Erythroblast (primary cell): Measurements from ENCODE around the gene SLC35F4.

Experiments
- GATA1 ChIP-seq: IDR thresholded peaks from 2 replicates; pipeline ENCODE4 v1.6.1; 2011; ENCODE audit warnings: low read depth, mild to moderate bottlenecking, control low read depth, low read length, moderate library complexity
- POLR2A ChIP-seq: IDR thresholded peaks from 2 replicates; pipeline ENCODE4 v1.6.1; 2011; ENCODE audit warnings: mild to moderate bottlenecking, low read length

- TF ChIP-seq POLR2A, result no peak
- TF ChIP-seq GATA1, result no peak
Measured at GRCh38 chr14:57749267-57749666, 116.6 kb downstream of the SLC35F4 start.
